ENCODE data around the gene ADARB2.

The ADARB2 gene

GRCh38 chr10:1413823-1414222, 323.5 kb downstream of the ADARB2 start:
- H3K4me1 ChIP-seq (ENCODE audit: control insufficient read depth, insufficient read depth, low read length, unreplicated experiment), result no peaks in the 10 kb centered on the region
- H3K36me3 ChIP-seq (ENCODE audit: insufficient read depth, low read length), result no peaks in the 10 kb centered on the region
- H3K4me3 ChIP-seq (ENCODE audit: low read depth, low read length), result no peak overlapping the region

DNA sequence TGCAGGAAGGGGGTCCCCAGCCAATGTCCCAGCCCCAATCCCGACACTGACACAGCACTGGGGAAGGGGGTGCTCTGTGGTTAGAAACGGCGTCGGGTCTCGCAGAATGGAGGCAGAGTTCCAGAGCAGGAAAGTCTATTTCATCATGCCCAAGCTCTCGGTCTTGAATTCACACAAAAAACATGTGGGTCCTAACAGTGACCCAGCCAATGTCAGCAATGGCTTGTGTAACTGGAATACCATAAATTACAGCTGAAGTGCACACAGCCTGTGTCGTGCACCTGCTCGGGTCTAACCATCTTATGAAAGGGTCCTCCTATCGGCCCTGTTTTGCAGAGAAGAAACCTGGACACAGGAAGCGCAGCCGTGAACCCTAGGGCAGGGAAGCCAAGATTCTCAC, 324.1 kb downstream of the ADARB2 start:
- Histone ChIP-seq H3K4me1 (ENCODE audit: control insufficient read depth, insufficient read depth, low read length, unreplicated experiment) (no peaks in the 10 kb centered on the region), H3K27ac (ENCODE audit: low read depth, low read length) (no peak overlapping the region), H3K27me3 (ENCODE audit: insufficient read depth, low read length) (no peaks in the 10 kb centered on the region), H3K36me3 (ENCODE audit: insufficient read depth, low read length) (no peaks in the 10 kb centered on the region), H3K79me2 (ENCODE audit: control insufficient read depth, insufficient read depth, low read length, unreplicated experiment) (no peaks in the 10 kb centered on the region), H3K4me3 (ENCODE audit: low read depth, low read length) (no peak overlapping the region), H2AFZ (ENCODE audit: low read length, unreplicated experiment) (no peak overlapping the region)

More at GRCh38 chr10:1413823-1414222, 323.5 kb downstream of the ADARB2 start:
- H3K79me2 ChIP-seq (ENCODE audit: control insufficient read depth, insufficient read depth, low read length, unreplicated experiment), result no peaks in the 10 kb centered on the region
- no peak overlapping the region for H3K27ac ChIP-seq (ENCODE audit: low read depth, low read length)
- H2AFZ ChIP-seq (ENCODE audit: low read length, unreplicated experiment), result no peak overlapping the region
- no peaks in the 10 kb centered on the region for H3K27me3 ChIP-seq (ENCODE audit: insufficient read depth, low read length)

DNA sequence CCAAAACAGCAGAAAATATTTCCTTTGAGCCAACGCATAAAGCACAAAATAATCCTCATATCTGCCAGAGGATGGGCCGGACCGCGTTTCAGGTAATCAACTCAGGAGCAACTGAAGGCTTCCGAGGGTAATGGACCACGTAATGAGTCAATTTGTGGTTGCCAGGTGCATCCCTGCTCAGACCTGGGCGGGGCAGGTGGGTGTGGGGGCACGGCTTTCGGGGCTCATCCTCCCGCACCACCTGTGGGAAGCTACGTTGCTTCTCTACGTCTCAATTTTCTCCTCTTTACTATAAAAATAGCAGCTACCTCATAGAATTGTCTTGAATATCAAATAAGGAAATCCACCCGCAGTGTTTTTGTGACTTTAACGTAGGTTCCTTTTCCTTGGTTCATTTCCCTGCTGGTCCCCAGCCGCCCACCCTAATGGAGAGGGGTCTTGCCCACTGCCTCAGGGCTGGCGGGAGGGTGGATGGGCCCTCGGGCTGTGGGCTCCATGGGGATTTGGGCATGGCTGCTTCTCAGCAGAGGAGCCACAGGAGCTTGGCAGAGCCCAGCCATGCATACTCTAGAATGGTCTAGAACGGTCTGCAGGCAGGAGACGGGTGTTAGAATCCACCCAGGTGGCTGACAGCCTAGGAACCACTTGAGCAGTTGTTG, 324.7 kb downstream of the ADARB2 start:
- Histone ChIP-seq H3K36me3 (ENCODE audit: insufficient read depth, low read length) (no peaks in the 10 kb centered on the region), H3K4me1 (ENCODE audit: control insufficient read depth, insufficient read depth, low read length, unreplicated experiment) (no peaks in the 10 kb centered on the region), H3K27me3 (ENCODE audit: insufficient read depth, low read length) (no peaks in the 10 kb centered on the region), H2AFZ (ENCODE audit: low read length, unreplicated experiment) (no peak overlapping the region), H3K27ac (ENCODE audit: low read depth, low read length) (no peak overlapping the region), H3K4me3 (ENCODE audit: low read depth, low read length) (no peak overlapping the region), H3K79me2 (ENCODE audit: control insufficient read depth, insufficient read depth, low read length, unreplicated experiment) (no peaks in the 10 kb centered on the region)

- Histone ChIP-seq H3K27me3 (ENCODE audit: insufficient read depth, low read length) (no peaks in the 10 kb centered on the region), H3K27ac (ENCODE audit: low read depth, low read length) (no peak overlapping the region), H3K4me1 (ENCODE audit: control insufficient read depth, insufficient read depth, low read length, unreplicated experiment) (no peaks in the 10 kb centered on the region), H3K36me3 (ENCODE audit: insufficient read depth, low read length) (no peaks in the 10 kb centered on the region), H2AFZ (ENCODE audit: low read length, unreplicated experiment) (no peak overlapping the region), H3K4me3 (ENCODE audit: low read depth, low read length) (no peak overlapping the region), H3K79me2 (ENCODE audit: control insufficient read depth, insufficient read depth, low read length, unreplicated experiment) (no peaks in the 10 kb centered on the region)
Measured at GRCh38 chr10:1411956-1412355, 325.4 kb downstream of the ADARB2 start.

GRCh38 chr10:1411451-1411850, 325.9 kb downstream of the ADARB2 start:
- Histone ChIP-seq H3K4me1 (ENCODE audit: control insufficient read depth, insufficient read depth, low read length, unreplicated experiment) (no peaks in the 10 kb centered on the region), H2AFZ (ENCODE audit: low read length, unreplicated experiment) (no peak overlapping the region), H3K27ac (ENCODE audit: low read depth, low read length) (no peak overlapping the region), H3K4me3 (ENCODE audit: low read depth, low read length) (no peak overlapping the region), H3K36me3 (ENCODE audit: insufficient read depth, low read length) (no peaks in the 10 kb centered on the region), H3K79me2 (ENCODE audit: control insufficient read depth, insufficient read depth, low read length, unreplicated experiment) (no peaks in the 10 kb centered on the region), H3K27me3 (ENCODE audit: insufficient read depth, low read length) (no peaks in the 10 kb centered on the region)

GRCh38 chr10:1410469-1411395, 326.6 kb downstream of the ADARB2 start:
- Histone ChIP-seq H3K4me1 (ENCODE audit: control insufficient read depth, insufficient read depth, low read length, unreplicated experiment) (no peaks in the 10 kb centered on the region), H3K36me3 (ENCODE audit: insufficient read depth, low read length) (no peaks in the 10 kb centered on the region), H3K27me3 (ENCODE audit: insufficient read depth, low read length) (no peaks in the 10 kb centered on the region), H3K79me2 (ENCODE audit: control insufficient read depth, insufficient read depth, low read length, unreplicated experiment) (no peaks in the 10 kb centered on the region), H2AFZ (ENCODE audit: low read length, unreplicated experiment) (no peak overlapping the region), H3K27ac (ENCODE audit: low read depth, low read length) (no peak overlapping the region), H3K4me3 (ENCODE audit: low read depth, low read length) (no peak overlapping the region)

DNA sequence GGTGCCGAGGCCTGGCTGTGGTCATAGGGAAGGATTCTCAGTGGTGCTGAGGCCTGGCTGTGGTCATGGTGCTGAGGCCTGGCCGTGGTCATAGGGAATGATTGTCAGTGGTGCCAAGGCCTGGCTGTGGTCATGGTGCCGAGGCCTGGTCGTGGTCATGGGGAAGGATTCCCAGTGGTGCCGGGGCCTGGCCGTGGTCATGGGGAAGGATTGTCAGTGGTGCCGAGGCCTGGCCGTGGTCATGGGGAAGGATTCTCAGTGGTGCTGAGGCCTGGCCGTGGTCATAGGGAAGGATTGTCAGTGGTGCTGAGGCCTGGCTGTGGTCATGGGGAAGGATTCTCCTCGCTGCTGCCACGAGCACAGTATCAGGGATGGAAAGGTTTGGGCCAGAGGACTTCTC, 327.3 kb downstream of the ADARB2 start:
- H3K4me1 ChIP-seq (ENCODE audit: control insufficient read depth, insufficient read depth, low read length, unreplicated experiment), result no peaks in the 10 kb centered on the region
- H3K4me3 ChIP-seq (ENCODE audit: low read depth, low read length), result no peak overlapping the region
- no peaks in the 10 kb centered on the region for H3K36me3 ChIP-seq (ENCODE audit: insufficient read depth, low read length)
- no peaks in the 10 kb centered on the region for H3K79me2 ChIP-seq (ENCODE audit: control insufficient read depth, insufficient read depth, low read length, unreplicated experiment)
- H3K27me3 ChIP-seq (ENCODE audit: insufficient read depth, low read length), result no peaks in the 10 kb centered on the region
- H2AFZ ChIP-seq (ENCODE audit: low read length, unreplicated experiment), result no peak overlapping the region
- no peak overlapping the region for H3K27ac ChIP-seq (ENCODE audit: low read depth, low read length)

DNA sequence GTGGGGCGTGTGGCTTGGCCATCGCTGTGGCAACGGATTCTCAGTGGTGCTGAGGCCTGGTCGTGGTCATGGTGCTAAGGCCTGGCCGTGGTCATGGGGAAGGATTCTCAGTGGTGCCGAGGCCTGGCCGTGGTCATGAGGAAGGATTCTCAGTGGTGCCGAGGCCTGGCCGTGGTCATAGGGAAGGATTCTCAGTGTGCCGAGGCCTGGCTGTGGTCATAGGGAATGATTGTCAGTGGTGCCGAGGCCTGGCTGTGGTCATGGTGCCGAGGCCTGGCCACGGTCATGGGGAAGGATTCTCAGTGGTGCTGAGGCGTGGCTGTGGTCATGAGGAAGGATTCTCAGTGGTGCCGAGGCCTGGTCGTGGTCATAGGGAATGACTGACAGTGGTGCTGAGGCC, 327.9 kb downstream of the ADARB2 start:
- no peak overlapping the region for H3K4me3 ChIP-seq (ENCODE audit: low read depth, low read length)
- H2AFZ ChIP-seq (ENCODE audit: low read length, unreplicated experiment), result no peak overlapping the region
- no peaks in the 10 kb centered on the region for H3K36me3 ChIP-seq (ENCODE audit: insufficient read depth, low read length)
- H3K27ac ChIP-seq (ENCODE audit: low read depth, low read length), result no peak overlapping the region
- H3K79me2 ChIP-seq (ENCODE audit: control insufficient read depth, insufficient read depth, low read length, unreplicated experiment), result no peaks in the 10 kb centered on the region
- no peaks in the 10 kb centered on the region for H3K27me3 ChIP-seq (ENCODE audit: insufficient read depth, low read length)
- H3K4me1 ChIP-seq (ENCODE audit: control insufficient read depth, insufficient read depth, low read length, unreplicated experiment), result no peaks in the 10 kb centered on the region

- Histone ChIP-seq H3K27ac (ENCODE audit: low read depth, low read length) (no peak overlapping the region), H3K79me2 (ENCODE audit: control insufficient read depth, insufficient read depth, low read length, unreplicated experiment) (no peaks in the 10 kb centered on the region), H3K36me3 (ENCODE audit: insufficient read depth, low read length) (no peaks in the 10 kb centered on the region), H3K4me3 (ENCODE audit: low read depth, low read length) (no peak overlapping the region), H3K27me3 (ENCODE audit: insufficient read depth, low read length) (no peaks in the 10 kb centered on the region), H3K4me1 (ENCODE audit: control insufficient read depth, insufficient read depth, low read length, unreplicated experiment) (no peaks in the 10 kb centered on the region), H2AFZ (ENCODE audit: low read length, unreplicated experiment) (no peak overlapping the region)
Measured at GRCh38 chr10:1408651-1409367, 328.5 kb downstream of the ADARB2 start.

- Histone ChIP-seq H3K27ac (ENCODE audit: low read depth, low read length) (no peak overlapping the region), H3K36me3 (ENCODE audit: insufficient read depth, low read length) (no peaks in the 10 kb centered on the region), H2AFZ (ENCODE audit: low read length, unreplicated experiment) (no peak overlapping the region), H3K79me2 (ENCODE audit: control insufficient read depth, insufficient read depth, low read length, unreplicated experiment) (no peaks in the 10 kb centered on the region), H3K4me1 (ENCODE audit: control insufficient read depth, insufficient read depth, low read length, unreplicated experiment) (no peaks in the 10 kb centered on the region), H3K4me3 (ENCODE audit: low read depth, low read length) (no peak overlapping the region), H3K27me3 (ENCODE audit: insufficient read depth, low read length) (no peaks in the 10 kb centered on the region)
Measured at GRCh38 chr10:1406967-1407945, 330.1 kb downstream of the ADARB2 start.
